MCF 10A (cell line): ENCODE data around the gene NTM. TPM values are rescaled to one million over a fixed set of nuclear protein-coding genes. Genes with fewer than 3 reads are reported as not detected.

Experiments used
- BruUV-seq: library from RNA; stranded (reverse); fragments of 400-500 nt; replicated peaks from 2 replicates; lab custom pipeline; 2021; lab: Mats Ljungman, UMichigan
- CTCF ChIA-PET: fragments of 300-600 bp; sonication (Branson Sonifier 250); formaldehyde crosslinking; extraction: SDS; loops from one replicate; lab custom pipeline; 2021; ENCODE audit warnings: antibody characterized with exemption, inconsistent platforms; lab: Yijun Ruan, JAX
- POLR2A ChIA-PET: fragments of 300-600, 350-650 bp; sonication (Branson Sonifier 250); formaldehyde crosslinking; extraction: SDS; loops from one replicate; lab custom pipeline; 2020; ENCODE audit warnings: antibody characterized with exemption, inconsistent platforms; lab: Yijun Ruan, JAX
- DNase-seq: peaks from one replicate; pipeline ENCODE4 v3.0.0-alpha.2; 2018; ENCODE audit not compliant: unreplicated experiment
- H3K27ac Mint-ChIP-seq: one replicate; pipeline ENCODE4 v1.8.0; 2022; ENCODE audit warnings: mild to moderate bottlenecking, low read depth, mixed read lengths; ENCODE audit not compliant: unreplicated experiment
- H3K27me3 Mint-ChIP-seq: one replicate; pipeline ENCODE4 v1.8.0; 2022; ENCODE audit warnings: mixed read lengths; ENCODE audit not compliant: insufficient read depth, unreplicated experiment
- H3K36me3 Mint-ChIP-seq: one replicate; pipeline ENCODE4 v1.8.0; 2022; ENCODE audit warnings: mild to moderate bottlenecking, moderate library complexity, mixed read lengths; ENCODE audit not compliant: insufficient read depth, unreplicated experiment
- H3K4me1 Mint-ChIP-seq: one replicate; pipeline ENCODE4 v1.8.0; 2022; ENCODE audit warnings: mixed read lengths; ENCODE audit not compliant: insufficient read depth, unreplicated experiment
- H3K4me3 Mint-ChIP-seq: one replicate; pipeline ENCODE4 v1.8.0; 2022; ENCODE audit warnings: mild to moderate bottlenecking, moderate library complexity, mixed read lengths; ENCODE audit not compliant: unreplicated experiment
- H3K9me3 Mint-ChIP-seq: one replicate; pipeline ENCODE4 v1.8.0; 2022; ENCODE audit warnings: mixed read lengths; ENCODE audit not compliant: unreplicated experiment
- intact Hi-C: fragments of 100-400 bp; cut with micrococcal nuclease; formaldehyde crosslinking; loops from 2 replicates; pipeline ENCODE4 v1.14.1; 2022
- total RNA-seq: library from RNA; stranded (reverse); gene quantifications from 2 replicates; pipeline ENCODE4 v1.2.3, GENCODE V29; 2022
- TF ChIP-seq, protein P1 (sequence below): fragments of 200-600 bp; IDR thresholded peaks from one replicate; pipeline ENCODE4 v1.8.0; 2022; ENCODE audit warnings: antibody characterized with exemption, mild to moderate bottlenecking; ENCODE audit not compliant: unreplicated experiment

The NTM gene
- total RNA-seq, 1 experiment from 2014 or later = not detected

DNA sequence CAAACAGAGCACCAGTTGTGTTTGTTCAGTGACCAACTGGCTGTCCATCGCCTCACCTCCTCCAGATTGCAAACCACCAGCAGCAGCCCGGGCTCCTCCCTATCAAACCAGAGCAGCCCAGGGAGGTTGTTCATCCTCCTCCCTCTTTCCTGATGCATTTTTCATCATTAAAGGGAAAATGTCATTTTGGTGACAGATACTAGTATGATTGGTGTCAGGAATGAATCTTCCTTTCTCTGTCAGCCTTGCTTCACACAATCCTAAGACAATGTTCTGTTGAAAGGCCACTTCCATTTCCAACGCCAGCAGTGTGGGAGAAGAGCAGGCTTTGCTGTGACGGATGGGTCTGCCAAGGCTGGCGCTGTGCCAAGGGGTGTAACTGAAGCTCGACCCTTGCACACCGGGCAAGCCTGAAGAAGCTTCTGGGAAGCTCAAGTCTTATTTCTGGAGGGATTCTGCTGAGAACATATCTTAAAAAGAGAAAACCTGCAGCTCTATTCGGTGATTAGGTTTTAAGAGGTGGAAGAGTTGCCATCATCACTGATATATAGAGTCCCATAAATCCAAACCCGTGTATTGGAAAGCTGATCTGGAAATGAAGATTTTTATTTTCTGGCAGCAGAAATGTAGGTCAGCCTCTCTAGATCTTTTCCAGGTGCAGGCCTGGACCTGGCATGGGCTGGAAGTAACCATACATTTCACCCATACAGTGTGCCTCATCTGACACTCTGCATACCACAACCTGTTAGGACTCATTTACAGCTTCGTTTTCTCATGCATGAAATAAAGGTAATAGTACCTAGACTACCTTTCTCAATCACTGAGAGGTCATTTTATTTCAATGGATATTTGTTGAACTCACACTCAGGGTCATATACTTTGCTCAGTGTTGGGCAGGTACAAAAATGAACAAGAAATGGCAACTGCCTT is 524.5 kb downstream of the NTM start:
- H3K27me3 Mint-ChIP-seq = no peaks in the 10 kb centered on the region
- H3K27ac Mint-ChIP-seq = no peak overlapping the region
- TF ChIP-seq, protein P1, sequence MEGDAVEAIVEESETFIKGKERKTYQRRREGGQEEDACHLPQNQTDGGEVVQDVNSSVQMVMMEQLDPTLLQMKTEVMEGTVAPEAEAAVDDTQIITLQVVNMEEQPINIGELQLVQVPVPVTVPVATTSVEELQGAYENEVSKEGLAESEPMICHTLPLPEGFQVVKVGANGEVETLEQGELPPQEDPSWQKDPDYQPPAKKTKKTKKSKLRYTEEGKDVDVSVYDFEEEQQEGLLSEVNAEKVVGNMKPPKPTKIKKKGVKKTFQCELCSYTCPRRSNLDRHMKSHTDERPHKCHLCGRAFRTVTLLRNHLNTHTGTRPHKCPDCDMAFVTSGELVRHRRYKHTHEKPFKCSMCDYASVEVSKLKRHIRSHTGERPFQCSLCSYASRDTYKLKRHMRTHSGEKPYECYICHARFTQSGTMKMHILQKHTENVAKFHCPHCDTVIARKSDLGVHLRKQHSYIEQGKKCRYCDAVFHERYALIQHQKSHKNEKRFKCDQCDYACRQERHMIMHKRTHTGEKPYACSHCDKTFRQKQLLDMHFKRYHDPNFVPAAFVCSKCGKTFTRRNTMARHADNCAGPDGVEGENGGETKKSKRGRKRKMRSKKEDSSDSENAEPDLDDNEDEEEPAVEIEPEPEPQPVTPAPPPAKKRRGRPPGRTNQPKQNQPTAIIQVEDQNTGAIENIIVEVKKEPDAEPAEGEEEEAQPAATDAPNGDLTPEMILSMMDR = no peak
- no peak for DNase-seq
- ChIA-PET POLR2A (no interaction called here), CTCF (no interaction called here)
- BruUV-seq = no TSS peak
- H3K4me1 Mint-ChIP-seq = no peaks in the 10 kb centered on the region
- no peaks in the 10 kb centered on the region for H3K36me3 Mint-ChIP-seq
- peaks cover 39% of the 10 kb centered on the region for H3K9me3 Mint-ChIP-seq
- H3K4me3 Mint-ChIP-seq = no peak overlapping the region
- intact Hi-C loops = no loop called here

DNA sequence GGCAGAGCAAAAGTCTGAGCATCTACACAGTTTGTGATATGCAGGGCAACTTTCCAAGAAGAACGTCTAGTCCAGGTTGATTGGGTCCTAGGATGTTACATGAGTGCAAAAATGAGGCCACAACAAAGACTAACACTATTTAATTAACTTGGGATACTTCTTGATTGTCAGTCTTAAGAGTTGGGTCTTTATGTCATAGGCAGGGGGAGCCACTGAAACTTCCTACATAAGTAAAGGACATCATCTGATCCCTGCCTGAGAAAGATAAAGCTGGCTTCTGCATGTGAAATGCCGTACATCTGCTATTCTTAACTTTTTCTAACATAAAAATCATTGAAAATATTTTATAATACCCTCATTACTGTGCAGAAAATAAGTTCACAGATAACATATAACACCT is 525.5 kb downstream of the NTM start:
- no TSS peak for BruUV-seq
- Mint-ChIP-seq H3K9me3 (peaks cover 48% of the 10 kb centered on the region), H3K4me3 (no peak overlapping the region), H3K36me3 (no peaks in the 10 kb centered on the region), H3K27ac (no peak overlapping the region), H3K4me1 (no peaks in the 10 kb centered on the region), H3K27me3 (no peaks in the 10 kb centered on the region)
- DNase-seq = no peak
- TF ChIP-seq, protein P1 = no peak
- CTCF ChIA-PET = no interaction called here
- intact Hi-C loops = no loop called here
- POLR2A ChIA-PET = no interaction called here

DNA sequence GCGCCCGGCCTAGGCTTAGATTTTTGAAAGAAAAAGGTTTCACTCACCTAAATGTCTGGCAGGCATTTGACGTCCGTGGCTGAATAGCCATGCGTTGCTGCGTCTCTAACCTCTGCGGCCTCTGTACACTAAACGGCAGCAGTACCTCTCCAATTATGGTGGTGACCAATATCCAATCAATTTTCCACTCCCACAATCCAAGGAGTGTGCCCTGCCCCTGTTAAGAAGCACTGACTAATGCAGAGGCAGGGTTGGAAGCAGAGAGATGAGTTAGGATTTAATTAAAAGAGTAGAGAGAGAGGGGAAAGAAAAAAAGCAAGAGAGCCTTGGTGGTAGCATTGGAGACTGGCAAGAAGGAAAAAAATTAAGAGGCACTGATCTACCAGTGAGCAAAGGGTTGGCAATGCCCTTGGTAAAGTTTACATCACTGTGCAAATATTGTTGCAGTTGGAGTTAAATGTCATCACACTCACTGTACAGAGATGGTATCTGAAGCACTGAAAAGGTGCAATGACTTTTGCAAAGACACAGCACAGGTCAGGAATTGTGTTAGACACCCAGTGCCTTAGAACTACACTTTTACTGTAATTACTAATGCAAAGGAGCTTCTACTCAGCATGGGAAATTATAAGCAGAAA is 526.7 kb downstream of the NTM start:
- POLR2A ChIA-PET = no interaction called here
- CTCF ChIA-PET = no interaction called here
- no peaks in the 10 kb centered on the region for H3K36me3 Mint-ChIP-seq
- H3K4me1 Mint-ChIP-seq = no peaks in the 10 kb centered on the region
- H3K27ac Mint-ChIP-seq = no peak overlapping the region
- BruUV-seq = no TSS peak
- no peaks in the 10 kb centered on the region for H3K27me3 Mint-ChIP-seq
- no peak for DNase-seq
- peaks cover 48% of the 10 kb centered on the region for H3K9me3 Mint-ChIP-seq
- intact Hi-C loops = no loop called here
- H3K4me3 Mint-ChIP-seq = no peak overlapping the region
- TF ChIP-seq, protein P1 = no peak

DNA sequence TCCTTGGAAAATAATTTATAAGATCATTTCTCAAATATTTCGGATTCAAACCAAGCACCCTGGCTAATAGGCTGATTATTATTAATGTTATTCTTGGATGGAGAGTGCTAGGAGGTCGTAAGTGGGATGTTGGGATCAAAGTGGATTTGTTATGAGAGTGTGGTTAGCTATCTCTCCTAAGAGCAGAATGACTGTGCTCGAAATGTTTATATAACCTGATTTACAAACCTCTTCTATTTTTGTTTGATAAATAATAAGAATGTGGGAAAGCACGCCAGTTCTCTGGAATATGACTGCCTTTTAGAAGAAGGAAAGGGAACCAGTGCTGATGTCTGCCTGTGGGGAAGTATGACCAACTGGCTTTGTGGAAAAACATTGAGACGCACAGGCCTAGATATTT is 527.5 kb downstream of the NTM start:
- intact Hi-C loops = no loop called here
- no peak overlapping the region for H3K4me3 Mint-ChIP-seq
- TF ChIP-seq, protein P1 = no peak
- no peaks in the 10 kb centered on the region for H3K36me3 Mint-ChIP-seq
- H3K4me1 Mint-ChIP-seq = no peaks in the 10 kb centered on the region
- H3K27me3 Mint-ChIP-seq = no peaks in the 10 kb centered on the region
- ChIA-PET CTCF (no interaction called here), POLR2A (no interaction called here)
- BruUV-seq = no TSS peak
- peaks cover 50% of the 10 kb centered on the region for H3K9me3 Mint-ChIP-seq
- H3K27ac Mint-ChIP-seq = no peak overlapping the region
- DNase-seq = no peak
